GM18519 (cell line): Measurements from ENCODE around the gene PNLIPRP1.

Experiments used
- ATAC-seq: cut with Tn5 transposase; IDR thresholded peaks from one replicate; pipeline ENCODE4 v1.9.1; 2021; ENCODE audit warnings: mild to moderate bottlenecking, moderate library complexity; ENCODE audit not compliant: unreplicated experiment, low FRiP score

The PNLIPRP1 gene

GRCh38 chr10:116590590-116591444 lies at the start of gene PNLIPRP1:
Gene PNLIPRP1, plus strand, starts transcription at chr10:116590959. Its CDS starts 171 bp downstream, at chr10:116591130.
- ATAC-seq = no peak

GRCh38 chr10:116542007-116542677 lies 48.6 kb upstream of the PNLIPRP1 start:
- ATAC-seq = no peak

GRCh38 chr10:116545122-116545521 lies 45.6 kb upstream of the PNLIPRP1 start:
- ATAC-seq = no peak

- no peak for ATAC-seq
These were observed 45.0 kb upstream of the PNLIPRP1 start, which contains the start of gene PNLIP for GRCh38 chr10:116545756-116546155. Gene PNLIP, plus strand, starts transcription at chr10:116545931. Its CDS starts 162 bp downstream, at chr10:116546093.

GRCh38 chr10:116548301-116548700 lies 42.5 kb upstream of the PNLIPRP1 start:
- ATAC-seq = no peak

- no peak for ATAC-seq
These were observed 37.3 kb upstream of the PNLIPRP1 start for GRCh38 chr10:116553378-116553980.

- no peak for ATAC-seq
These were observed 36.1 kb upstream of the PNLIPRP1 start for GRCh38 chr10:116554628-116555027.

GRCh38 chr10:116555880-116556279 lies 34.9 kb upstream of the PNLIPRP1 start:
- ATAC-seq = no peak

GRCh38 chr10:116557305-116557880 lies 33.4 kb upstream of the PNLIPRP1 start:
- ATAC-seq = no peak

GRCh38 chr10:116565534-116565933 lies 25.2 kb upstream of the PNLIPRP1 start:
- ATAC-seq = no peak

GRCh38 chr10:116566932-116567331 lies 23.8 kb upstream of the PNLIPRP1 start:
- no peak for ATAC-seq

- no peak for ATAC-seq
These were observed 23.4 kb upstream of the PNLIPRP1 start for GRCh38 chr10:116567335-116567734.

GRCh38 chr10:116574797-116575196 lies 16.0 kb upstream of the PNLIPRP1 start:
- ATAC-seq = no peak

GRCh38 chr10:116587878-116588591 lies 2.7 kb upstream of the PNLIPRP1 start:
- no peak for ATAC-seq

- no peak for ATAC-seq
These were observed 1.8 kb upstream of the PNLIPRP1 start for GRCh38 chr10:116588995-116589394.

- no peak for ATAC-seq
These were observed 833 bp upstream of the PNLIPRP1 start for GRCh38 chr10:116589926-116590325.

- no peak for ATAC-seq
These were observed 2.5 kb downstream of the PNLIPRP1 start for GRCh38 chr10:116593139-116593740.

- no peak for ATAC-seq
These were observed 3.8 kb downstream of the PNLIPRP1 start for GRCh38 chr10:116594525-116595035.

GRCh38 chr10:116596062-116596461 lies 5.3 kb downstream of the PNLIPRP1 start:
- no peak for ATAC-seq

GRCh38 chr10:116597543-116597942 lies 6.8 kb downstream of the PNLIPRP1 start:
- ATAC-seq = no peak
